Loucy (cell line): ENCODE results near the gene NADK2.

Experiments
- H2AFZ ChIP-seq: fragments of 200-600 bp; sonication (generic); 2 replicates; pipeline ENCODE4 v1.6.0; 2016; ENCODE audit warnings: antibody characterized with exemption, mild to moderate bottlenecking, low read length, moderate library complexity
- H3F3A ChIP-seq: fragments of 200-600 bp; 2 replicates; pipeline ENCODE4 v1.6.0; 2016; ENCODE audit warnings: antibody characterized with exemption, low read depth, mild to moderate bottlenecking
- H3K27me3 ChIP-seq: fragments of 200-600 bp; sonication (generic); 2 replicates; pipeline ENCODE4 v1.6.1; 2014; ENCODE audit warnings: low read length, mild to moderate bottlenecking; ENCODE audit not compliant: insufficient read depth, poor library complexity, severe bottlenecking
- H3K36me3 ChIP-seq: fragments of 200-600 bp; sonication (generic); 2 replicates; pipeline ENCODE4 v1.6.1; 2016; ENCODE audit warnings: low read length; ENCODE audit not compliant: insufficient read depth
- H3K4me1 ChIP-seq: fragments of 200-600 bp; sonication (generic); 2 replicates; pipeline ENCODE4 v1.5.1; 2014; ENCODE audit warnings: low read length, mild to moderate bottlenecking; ENCODE audit not compliant: insufficient read depth, poor library complexity, severe bottlenecking
- H3K4me2 ChIP-seq: fragments of 200-600 bp; sonication (generic); 2 replicates; pipeline ENCODE4 v1.6.0; 2014; ENCODE audit warnings: antibody characterized with exemption, low read length, low read depth, mild to moderate bottlenecking; ENCODE audit not compliant: poor library complexity, severe bottlenecking
- H3K4me3 ChIP-seq: fragments of 200-600 bp; sonication (generic); 2 replicates; pipeline ENCODE4 v1.5.1; 2014; ENCODE audit warnings: low read length, mild to moderate bottlenecking, mixed read lengths; ENCODE audit not compliant: poor library complexity, severe bottlenecking
- H3K79me2 ChIP-seq: fragments of 200-600 bp; sonication (generic); 2 replicates; pipeline ENCODE4 v1.6.1; 2014; ENCODE audit warnings: low read length; ENCODE audit not compliant: insufficient read depth
- H3K9ac ChIP-seq: fragments of 200-600 bp; sonication (generic); 2 replicates; pipeline ENCODE4 v1.6.0; 2014; ENCODE audit warnings: mild to moderate bottlenecking, low read depth, low read length, moderate library complexity; ENCODE audit not compliant: poor library complexity, severe bottlenecking
- H3K9me2 ChIP-seq: fragments of 200-600 bp; sonication (generic); replicated peaks from 2 replicates; pipeline ENCODE4 v1.6.1; 2016; ENCODE audit warnings: low read depth, low read length, mixed read lengths
- H3K9me3 ChIP-seq: fragments of 200-600 bp; sonication (generic); 2 replicates; pipeline ENCODE4 v1.6.1; 2014; ENCODE audit warnings: mild to moderate bottlenecking, antibody characterized with exemption, low read length, low read depth; ENCODE audit not compliant: insufficient read depth
- H4K20me1 ChIP-seq: fragments of 200-600 bp; sonication (generic); 2 replicates; pipeline ENCODE4 v1.6.0; 2014; ENCODE audit warnings: antibody characterized with exemption, low read length, mild to moderate bottlenecking; ENCODE audit not compliant: insufficient read depth, poor library complexity, severe bottlenecking
- EZH2phosphoT487 ChIP-seq: fragments of 200-600 bp; IDR thresholded peaks from 2 replicates; pipeline ENCODE4 v1.6.1; 2018; ENCODE audit warnings: antibody characterized with exemption, mild to moderate bottlenecking, moderate library complexity, borderline replicate concordance
- TF ChIP-seq, protein P1 (sequence below): fragments of 200-600 bp; sonication (generic); conservative IDR thresholded peaks from 2 replicates; pipeline ENCODE4 v1.5.1; 2014; ENCODE audit warnings: mild to moderate bottlenecking, antibody characterized with exemption, low read length

NADK2 gene

DNA sequence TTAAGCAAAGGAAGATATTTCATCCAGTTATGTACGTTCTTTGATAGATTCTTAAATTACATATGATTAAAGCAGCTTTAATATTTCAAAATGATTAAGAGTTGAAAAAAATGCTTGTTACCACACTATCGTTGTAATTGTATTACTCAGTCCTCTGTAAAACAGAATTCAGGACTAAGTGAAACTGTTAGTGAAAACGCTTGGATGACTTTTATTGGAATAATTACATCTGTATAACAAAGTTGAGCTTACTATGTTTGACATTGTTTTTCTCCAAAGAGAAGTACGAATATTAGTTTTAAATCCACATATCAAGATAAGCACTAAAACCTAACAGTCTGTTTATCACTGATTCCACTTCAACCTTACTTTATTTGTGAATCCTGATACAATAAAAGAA is 8.7 kb upstream of the NADK2 start:
- no peak overlapping the region for H2AFZ ChIP-seq
- no peaks in the 10 kb centered on the region for H3F3A ChIP-seq
- H3K9me2 ChIP-seq, result no peaks in the 10 kb centered on the region
- H3K27me3 ChIP-seq, result no peaks in the 10 kb centered on the region
- TF ChIP-seq, protein P1, sequence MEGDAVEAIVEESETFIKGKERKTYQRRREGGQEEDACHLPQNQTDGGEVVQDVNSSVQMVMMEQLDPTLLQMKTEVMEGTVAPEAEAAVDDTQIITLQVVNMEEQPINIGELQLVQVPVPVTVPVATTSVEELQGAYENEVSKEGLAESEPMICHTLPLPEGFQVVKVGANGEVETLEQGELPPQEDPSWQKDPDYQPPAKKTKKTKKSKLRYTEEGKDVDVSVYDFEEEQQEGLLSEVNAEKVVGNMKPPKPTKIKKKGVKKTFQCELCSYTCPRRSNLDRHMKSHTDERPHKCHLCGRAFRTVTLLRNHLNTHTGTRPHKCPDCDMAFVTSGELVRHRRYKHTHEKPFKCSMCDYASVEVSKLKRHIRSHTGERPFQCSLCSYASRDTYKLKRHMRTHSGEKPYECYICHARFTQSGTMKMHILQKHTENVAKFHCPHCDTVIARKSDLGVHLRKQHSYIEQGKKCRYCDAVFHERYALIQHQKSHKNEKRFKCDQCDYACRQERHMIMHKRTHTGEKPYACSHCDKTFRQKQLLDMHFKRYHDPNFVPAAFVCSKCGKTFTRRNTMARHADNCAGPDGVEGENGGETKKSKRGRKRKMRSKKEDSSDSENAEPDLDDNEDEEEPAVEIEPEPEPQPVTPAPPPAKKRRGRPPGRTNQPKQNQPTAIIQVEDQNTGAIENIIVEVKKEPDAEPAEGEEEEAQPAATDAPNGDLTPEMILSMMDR, result no peak
- TF ChIP-seq EZH2phosphoT487, result no peak
- no peaks in the 10 kb centered on the region for H3K4me1 ChIP-seq
- H3K36me3 ChIP-seq, result no peaks in the 10 kb centered on the region
- no peak overlapping the region for H3K9ac ChIP-seq
- H3K9me3 ChIP-seq, result no peaks in the 10 kb centered on the region
- H3K4me3 ChIP-seq, result no peak overlapping the region
- H3K79me2 ChIP-seq, result no peaks in the 10 kb centered on the region
- no peaks in the 10 kb centered on the region for H4K20me1 ChIP-seq
- H3K4me2 ChIP-seq, result no peak overlapping the region

GRCh38 chr5:36246036-36246800 is 4.5 kb upstream of the NADK2 start:
- Histone ChIP-seq H3K4me2 (no peak overlapping the region), H3F3A (peaks cover 9% of the 10 kb centered on the region; the same call in 1 of the 2 replicates), H3K9me3 (no peaks in the 10 kb centered on the region), H3K4me3 (no peak overlapping the region), H3K36me3 (no peaks in the 10 kb centered on the region), H3K9ac (no peak overlapping the region), H4K20me1 (no peaks in the 10 kb centered on the region), H3K27me3 (no peaks in the 10 kb centered on the region), H3K79me2 (peaks cover 9% of the 10 kb centered on the region), H2AFZ (no peak overlapping the region), H3K4me1 (peaks cover 24% of the 10 kb centered on the region), H3K9me2 (no peaks in the 10 kb centered on the region)
- TF ChIP-seq EZH2phosphoT487, result no peak
- TF ChIP-seq, protein P1, result no peak

- H3K79me2 ChIP-seq, result peaks cover 31% of the 10 kb centered on the region
- H3K9me3 ChIP-seq, result no peaks in the 10 kb centered on the region
- H3K36me3 ChIP-seq, result no peaks in the 10 kb centered on the region
- H3K9me2 ChIP-seq, result no peaks in the 10 kb centered on the region
- peaks cover 42% of the 10 kb centered on the region for H3K4me1 ChIP-seq
- H3K4me2 ChIP-seq, result peak overlapping the region; percentile 17
- no peaks in the 10 kb centered on the region for H3K27me3 ChIP-seq
- H3K9ac ChIP-seq, result no peak overlapping the region
- peaks cover 8% of the 10 kb centered on the region for H4K20me1 ChIP-seq
- TF ChIP-seq, protein P1, result no peak
- no peak for TF ChIP-seq EZH2phosphoT487
- peaks cover 9% of the 10 kb centered on the region; the same call in 1 of the 2 replicates for H3F3A ChIP-seq
- H3K4me3 ChIP-seq, result no peak overlapping the region
- no peak overlapping the region for H2AFZ ChIP-seq
Observed at GRCh38 chr5:36244076-36244475, 2.4 kb upstream of the NADK2 start.
